Limb (tissue), 2 donors: ENCODE measurements around the gene FGF14.

ENCODE experiments used
- DNase-seq, 2 donors: peaks; one replicate each; pipeline ENCODE4 v3.0.0-alpha.2; 2016; ENCODE audit errors: extremely low spot score in 2 of 2

FGF14 gene

DNA sequence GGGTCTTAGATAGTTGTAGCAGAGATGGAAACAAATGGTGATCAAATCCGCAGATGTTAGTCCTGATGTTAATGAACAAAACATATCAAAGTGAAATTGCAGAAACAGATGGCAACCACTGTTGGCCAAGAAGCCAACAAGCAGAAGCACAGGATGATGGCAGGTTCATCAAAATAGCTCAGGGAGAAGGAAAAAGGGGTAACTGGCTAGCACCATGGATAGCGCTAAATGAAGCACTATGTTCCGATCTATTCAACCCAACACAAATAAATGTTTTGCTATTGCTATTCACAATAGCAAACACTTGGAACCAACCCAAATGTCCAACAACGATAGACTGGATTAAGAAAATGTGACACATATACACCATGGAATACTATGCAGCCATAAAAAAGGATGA lies 413.7 kb downstream of the FGF14 start:
- DNase-seq = no peak

DNA sequence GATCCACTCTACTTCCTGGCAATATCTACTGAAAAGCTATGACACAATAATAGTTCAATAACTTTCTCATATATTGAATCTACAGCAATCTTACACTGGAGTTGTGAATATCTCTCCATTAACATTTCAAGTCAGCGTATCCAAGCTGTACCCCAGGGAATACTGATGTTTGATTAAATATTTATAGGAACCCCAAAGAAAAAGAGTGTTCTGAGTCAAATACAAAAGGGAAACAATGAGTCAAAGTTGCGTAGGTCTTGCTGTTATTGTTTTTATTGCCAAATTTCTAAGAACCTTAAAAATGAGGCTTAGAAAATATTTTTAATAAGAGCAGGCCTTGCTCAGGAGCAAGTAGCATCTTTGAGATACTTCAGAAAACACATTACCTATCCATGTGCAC lies 415.5 kb downstream of the FGF14 start:
- no peak for DNase-seq

DNA sequence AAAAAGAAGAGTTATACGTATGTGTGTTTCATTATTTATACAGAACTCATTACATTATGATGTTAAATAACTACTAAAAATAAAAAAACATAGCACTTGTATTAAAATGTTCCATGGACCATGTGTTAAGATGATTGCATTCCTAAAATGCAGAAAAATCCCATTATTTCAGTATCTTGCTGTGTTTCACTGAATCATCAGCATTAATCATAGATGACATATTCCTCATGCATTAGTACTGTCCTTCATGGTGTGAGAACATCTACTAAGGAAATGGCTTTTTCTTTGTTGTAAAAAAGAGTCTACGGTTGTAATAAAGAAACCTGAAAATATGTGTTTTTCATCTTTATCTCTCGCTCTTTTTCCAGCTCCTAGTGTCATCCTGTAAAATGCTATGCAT lies 416.5 kb downstream of the FGF14 start:
- no peak for DNase-seq

DNA sequence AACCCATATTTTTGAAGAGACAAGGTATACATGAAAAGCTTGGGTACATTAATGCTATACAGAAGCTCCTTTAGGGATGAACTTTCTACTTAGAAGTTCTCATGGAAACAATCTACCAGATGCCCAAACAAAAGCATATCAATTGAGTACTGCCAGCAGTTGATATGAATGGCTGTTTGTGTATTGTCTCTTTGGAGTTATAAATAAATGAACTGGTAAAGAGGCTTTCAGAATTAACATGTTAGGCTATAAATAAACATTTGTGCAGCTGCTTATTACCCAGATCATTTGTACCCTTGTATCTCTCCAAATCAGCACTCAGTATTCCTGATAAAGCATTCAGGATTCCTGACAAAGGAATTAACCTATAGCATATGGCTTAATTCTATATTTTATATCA lies 418.9 kb downstream of the FGF14 start:
- DNase-seq = no peak

DNA sequence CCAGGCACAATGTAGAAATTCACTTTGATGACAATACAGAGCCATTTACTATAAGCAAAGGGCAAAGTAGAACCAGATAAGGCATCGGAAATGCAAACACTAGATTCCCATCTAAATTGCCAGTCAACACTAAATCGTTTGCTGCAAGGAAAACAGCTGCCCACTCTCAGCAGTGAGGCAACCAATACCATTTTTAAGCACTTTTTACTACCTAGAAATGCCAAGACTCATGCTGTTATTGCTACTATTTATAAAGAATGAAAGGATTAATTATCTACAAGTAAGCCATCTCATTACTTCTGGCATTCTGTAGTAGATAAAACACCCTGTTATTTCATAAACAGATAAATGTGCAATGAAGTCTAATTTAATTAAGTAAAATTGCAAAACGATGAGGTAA lies 422.0 kb downstream of the FGF14 start:
- DNase-seq = no peak

DNA sequence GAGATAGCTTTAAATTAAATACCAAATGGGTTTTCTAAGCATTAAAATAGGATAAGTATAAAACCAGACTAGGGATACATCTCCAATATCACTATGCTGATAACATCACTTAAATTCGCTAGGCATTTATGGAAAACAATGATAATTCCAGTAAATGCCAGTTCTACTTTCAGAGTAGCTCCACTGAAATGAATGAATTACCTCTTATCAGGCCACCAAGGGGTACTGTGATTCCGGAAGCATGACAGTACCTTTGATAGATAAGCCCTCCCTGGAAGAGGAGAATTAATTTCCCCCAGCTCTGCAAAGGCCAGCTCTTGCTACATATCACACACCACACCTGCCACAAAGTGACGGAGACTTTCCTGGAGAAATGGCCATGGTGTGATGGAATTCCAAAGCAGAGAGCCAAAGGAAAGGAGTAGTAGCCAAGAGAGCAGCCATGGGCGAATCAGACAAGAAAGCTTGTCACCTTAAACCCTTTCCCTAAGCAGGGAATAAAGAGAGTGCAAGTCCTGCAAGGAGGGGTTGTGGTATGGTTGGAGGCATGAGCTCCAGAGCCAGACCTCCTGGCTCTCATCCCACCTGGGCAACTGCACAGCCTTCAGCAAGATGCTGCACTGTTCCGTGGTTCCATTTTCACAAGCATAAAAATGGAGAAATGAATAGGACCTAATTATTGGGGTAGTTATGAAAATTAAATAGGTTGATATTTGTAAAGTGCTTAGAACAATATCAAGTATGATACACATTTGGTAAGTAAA lies 423.1 kb downstream of the FGF14 start:
- no peak for DNase-seq

DNA sequence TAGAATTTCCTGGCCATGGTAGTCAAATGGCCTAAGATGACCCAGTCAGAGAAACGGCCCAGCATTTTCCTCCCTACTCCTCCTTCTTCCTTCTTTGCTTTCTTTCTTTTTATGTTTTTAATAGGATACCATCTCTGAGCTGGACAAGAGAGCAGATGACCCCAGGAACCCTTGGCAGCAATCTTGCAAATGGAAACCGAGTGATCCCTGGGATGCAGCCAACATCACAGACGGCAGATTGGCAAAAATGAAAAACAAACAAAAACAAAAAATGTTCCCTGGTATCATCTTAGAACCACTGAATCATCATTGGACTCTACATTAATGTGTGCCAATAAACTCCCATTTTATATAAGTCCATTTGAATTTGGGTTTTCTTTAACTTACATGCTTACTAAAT lies 424.4 kb downstream of the FGF14 start:
- no peak for DNase-seq

DNA sequence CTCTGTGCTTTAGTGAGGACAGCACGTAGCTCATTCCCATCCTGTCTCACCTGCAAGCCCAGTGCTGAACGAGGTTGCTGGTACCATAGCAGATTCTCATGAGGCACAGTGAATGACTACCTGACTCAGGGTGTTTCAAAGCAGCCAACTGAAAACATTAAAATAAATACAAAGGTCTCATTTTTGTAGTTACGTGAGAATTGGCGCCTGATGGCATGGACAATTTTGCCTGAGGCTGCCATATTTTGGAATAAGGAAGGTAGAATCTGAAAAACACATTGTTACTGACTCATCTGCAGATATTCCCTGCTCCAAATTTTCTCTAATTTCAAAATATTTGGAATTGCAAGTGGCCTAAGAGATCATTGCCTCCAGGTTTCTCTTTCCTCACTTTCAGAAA lies 429.7 kb downstream of the FGF14 start:
- no peak for DNase-seq

DNA sequence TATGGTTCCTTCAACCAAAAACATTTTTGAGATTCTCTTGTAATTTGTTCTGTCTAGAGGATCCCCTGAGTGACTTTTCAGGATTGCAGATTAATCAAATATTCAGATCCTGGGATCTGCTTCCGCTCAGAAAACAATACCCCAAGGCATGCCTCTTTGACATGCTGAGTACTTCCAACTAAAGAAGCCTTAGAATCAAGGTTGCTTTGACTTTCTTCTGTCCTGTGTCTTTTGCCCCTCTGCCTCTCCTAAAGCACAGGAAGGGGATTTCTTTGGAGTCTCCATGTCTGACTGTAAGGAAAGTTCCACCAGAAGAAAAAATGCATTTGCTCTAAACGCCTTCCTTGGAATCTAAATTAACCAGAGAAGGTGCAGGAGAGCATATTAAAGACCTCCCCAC lies 431.5 kb downstream of the FGF14 start:
- no peak for DNase-seq

DNA sequence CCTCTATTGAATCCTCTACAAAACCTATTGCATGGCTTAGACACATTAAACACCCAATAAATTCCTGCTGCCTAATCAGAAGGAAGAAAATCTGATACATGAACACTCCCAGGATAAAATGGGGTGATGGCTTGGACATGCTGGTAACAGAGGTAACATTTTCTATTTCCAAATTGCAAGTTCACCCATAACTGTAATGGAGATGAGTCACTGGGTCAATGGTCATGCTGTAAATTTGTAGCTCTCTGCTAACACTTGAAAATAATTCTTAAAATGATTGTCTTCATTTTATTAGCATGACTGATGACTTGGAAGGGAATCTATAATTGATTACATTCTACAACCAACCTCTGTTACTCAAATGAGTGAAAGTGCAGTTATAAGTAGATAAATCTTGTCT lies 434.1 kb downstream of the FGF14 start:
- DNase-seq = no peak

DNA sequence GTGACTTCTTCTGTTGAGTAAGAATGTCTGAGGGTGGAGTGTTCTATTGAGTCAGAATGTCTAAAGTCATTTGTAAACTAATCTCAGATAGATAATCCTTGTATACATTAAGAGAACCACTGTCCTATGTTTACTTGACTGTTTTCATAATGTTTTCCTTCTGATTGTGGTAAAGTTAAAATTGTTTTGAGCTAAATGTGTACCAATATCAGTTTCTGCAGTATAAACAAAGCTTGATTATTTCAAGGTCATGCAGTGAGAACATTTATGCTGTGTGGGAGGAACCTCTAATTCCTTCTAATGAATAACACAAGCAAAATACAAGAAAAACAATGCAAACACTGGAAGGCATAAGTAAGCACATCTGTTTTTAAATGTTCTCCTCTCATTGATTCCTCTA lies 434.6 kb downstream of the FGF14 start:
- DNase-seq = no peak

DNA sequence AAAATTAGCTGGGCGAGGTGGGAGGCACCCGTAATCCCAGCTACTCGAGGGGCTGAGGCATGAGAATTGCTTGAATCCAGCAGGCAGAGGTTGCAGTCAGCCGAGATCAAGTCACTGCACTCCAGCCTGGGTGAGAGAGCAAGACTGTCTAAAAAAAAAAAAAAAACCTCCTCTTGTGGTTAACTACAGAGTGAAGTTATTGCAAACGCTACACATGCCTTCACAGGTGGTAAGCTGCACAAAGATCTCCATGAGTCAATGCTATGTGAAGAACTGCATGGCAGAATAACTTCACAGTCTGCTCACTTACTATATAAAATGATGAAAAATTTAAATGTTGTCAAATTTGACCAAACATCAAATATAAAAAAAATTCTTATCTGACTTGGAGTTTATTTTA lies 436.8 kb downstream of the FGF14 start:
- DNase-seq = no peak

DNA sequence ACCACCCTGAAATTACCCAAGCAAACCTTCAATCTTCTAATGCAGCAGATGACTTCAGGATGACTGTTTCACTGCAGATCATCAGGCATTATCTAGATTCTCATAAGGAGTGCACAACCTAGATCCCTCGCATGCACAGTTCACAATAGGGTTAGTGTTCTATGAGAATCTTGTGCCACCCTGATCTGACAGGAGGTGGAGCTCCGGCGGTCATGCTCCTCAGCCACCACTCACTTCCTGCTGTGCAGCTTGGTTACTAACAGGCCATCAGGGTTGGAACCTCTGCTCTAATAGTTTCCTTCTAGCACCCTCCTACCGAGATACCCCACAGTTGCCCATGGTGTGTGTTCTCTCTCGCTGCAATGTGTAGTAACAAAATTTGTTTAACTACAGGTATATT lies 442.8 kb downstream of the FGF14 start:
- DNase-seq = no peak

DNA sequence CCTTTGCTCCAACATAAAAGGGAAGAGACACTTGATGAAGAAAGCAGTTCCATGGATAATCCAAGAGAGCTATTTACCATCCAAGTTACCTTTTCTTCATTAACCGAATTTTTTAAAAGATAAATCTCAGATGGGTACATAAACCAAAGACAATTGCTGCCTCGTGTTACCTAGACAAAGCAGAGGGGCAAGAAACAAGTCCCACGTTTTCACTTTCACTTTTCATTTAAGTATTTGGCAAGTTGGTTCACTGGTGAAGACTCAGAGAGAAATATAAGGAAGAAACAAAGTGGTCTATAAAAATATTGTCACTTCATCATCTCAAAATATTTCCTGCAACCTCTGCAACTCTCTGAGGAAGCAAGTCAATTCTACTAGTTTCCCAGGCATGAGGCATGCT lies 446.1 kb downstream of the FGF14 start:
- DNase-seq = no peak

DNA sequence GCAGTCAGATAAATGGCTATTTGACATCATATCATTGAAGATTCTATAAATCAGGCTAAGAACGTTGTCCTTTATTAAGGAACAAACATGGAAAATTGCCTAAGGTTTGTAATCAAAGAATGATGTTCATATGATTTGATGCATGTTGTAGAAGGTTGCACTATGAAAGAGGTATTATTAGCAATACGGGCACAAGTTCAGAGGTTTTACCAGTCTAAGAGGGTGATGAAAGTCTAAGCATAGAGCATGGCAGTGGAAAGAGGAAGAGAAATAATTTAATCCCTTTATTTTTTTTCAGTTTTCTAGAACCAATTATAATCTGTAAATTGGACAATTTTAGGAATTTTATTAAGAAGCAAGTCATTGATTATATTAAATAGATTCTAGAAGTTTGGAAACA lies 450.7 kb downstream of the FGF14 start:
- DNase-seq = no peak

DNA sequence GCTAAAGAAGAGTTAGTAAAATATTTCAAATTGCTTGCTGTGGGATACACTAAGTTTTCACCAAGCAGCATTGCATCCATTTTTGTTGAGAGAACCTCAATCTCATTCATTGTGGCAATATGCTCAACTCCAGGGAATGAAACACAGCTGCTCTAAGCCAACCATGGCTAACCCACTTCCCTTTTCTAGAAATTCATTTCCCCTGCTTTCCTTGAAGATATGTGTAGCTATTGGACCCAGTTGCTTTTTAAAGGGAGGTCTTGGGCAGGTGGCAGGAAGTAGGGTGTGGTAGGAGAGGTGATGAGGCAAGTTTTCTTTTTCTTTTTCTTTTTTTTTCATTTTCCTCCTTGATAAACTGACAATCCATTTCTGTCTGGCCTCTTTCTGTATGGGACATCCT lies 452.2 kb downstream of the FGF14 start:
- DNase-seq = no peak

DNA sequence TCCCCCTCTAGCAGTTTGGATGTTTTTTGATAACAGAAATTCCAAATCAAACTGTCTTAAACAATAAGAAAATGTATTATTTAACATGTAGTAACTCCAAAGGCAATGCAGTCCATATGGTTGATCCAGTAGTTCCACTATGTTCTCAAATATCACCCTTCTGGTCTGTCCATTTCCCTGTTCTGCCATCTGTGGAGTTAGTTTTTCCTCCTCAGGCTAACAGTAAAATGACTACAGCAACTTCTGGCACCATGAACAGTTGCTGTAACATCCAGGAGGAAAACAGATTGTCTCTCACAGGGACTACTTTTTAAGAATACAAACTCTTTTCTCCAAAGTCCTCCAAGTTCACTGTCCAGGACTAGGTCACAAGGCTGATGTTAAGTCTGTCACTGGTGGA lies 455.4 kb downstream of the FGF14 start:
- peak in 1 of 2 donors; percentile 3 for DNase-seq

DNA sequence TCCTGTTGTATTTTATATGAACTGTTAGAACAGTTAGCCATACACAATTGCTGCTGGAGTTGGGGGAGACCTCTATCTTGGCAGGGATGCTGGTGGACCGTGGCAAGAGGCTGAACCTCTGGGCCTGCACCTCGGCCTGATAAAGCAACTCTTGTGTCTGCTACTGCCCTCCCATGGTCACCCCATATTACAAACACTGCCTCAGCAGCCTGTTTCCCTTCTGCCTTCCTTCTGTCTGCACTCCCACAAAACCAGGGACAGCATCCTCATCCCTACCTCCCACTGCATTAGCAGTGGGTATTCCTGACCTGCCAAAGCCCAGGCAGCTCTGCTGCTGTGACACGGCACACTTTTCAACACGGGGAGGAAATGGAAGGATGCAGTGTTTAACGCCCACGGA lies 456.4 kb downstream of the FGF14 start:
- no peak for DNase-seq

DNA sequence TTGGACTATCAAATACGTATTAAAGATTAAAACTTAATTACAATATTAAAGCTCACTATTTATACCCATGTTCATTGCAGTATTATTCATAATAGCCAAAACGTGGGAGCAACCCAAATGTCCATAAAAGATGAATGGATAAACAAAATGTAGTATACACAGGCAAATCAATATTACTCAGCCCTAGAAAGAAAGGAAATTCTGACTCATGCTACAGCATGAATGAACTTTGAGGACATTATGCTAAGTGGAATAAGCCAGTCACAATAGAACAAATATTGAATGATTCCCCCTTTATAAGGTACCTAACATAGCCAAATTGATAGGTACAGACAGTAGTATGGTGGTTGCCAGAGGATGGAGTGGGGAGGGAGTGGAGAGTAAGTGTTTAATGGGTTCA lies 457.3 kb downstream of the FGF14 start:
- DNase-seq = no peak

DNA sequence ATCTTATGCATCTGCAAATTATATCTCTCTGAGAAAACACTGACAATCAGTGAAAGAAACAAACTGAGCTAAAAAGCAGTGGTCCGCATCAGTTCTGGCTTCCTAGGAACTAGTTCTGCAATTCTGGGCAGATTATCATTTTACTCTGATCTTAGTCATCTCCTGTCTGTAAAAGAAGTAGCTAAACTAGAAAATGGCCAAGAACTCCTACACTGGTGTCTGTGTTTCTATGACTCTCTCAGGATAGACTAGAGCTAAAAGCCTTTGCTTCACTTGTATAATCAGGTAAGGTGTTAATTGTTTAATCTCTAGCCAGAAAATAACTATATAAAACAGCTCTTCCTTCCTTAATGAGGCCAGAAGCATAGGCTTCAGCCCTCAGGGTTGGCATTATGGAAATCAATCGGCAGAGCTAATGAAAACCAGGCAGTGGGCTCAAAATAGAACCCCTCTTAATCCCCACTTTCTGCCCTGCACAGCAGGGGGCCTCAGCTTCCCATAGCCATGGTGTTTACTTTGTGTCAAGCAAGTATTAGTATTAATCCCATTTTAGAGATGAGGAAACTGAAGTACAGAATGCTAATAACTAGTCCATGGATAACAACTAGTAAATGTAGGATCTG lies 459.2 kb downstream of the FGF14 start:
- DNase-seq = no peak

DNA sequence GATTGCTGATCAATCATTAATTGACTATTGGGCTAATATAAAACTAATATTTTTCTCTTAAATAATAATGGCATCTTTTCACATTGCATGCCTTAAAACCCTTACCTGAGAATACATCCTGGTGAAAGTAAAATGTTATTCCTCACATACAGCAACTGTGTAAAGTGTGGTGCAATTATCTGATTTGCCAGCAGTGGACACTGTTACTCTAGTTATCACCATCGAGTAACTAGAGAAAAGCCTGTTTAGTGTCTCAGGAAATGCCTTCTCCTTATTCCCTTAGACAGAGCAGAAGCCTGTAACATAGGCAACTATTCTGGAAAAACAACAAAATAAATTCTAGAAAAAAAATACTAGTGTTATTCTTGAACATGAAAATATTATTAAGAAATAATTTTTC lies 459.8 kb downstream of the FGF14 start:
- DNase-seq = peak; percentile 39 to 60

DNA sequence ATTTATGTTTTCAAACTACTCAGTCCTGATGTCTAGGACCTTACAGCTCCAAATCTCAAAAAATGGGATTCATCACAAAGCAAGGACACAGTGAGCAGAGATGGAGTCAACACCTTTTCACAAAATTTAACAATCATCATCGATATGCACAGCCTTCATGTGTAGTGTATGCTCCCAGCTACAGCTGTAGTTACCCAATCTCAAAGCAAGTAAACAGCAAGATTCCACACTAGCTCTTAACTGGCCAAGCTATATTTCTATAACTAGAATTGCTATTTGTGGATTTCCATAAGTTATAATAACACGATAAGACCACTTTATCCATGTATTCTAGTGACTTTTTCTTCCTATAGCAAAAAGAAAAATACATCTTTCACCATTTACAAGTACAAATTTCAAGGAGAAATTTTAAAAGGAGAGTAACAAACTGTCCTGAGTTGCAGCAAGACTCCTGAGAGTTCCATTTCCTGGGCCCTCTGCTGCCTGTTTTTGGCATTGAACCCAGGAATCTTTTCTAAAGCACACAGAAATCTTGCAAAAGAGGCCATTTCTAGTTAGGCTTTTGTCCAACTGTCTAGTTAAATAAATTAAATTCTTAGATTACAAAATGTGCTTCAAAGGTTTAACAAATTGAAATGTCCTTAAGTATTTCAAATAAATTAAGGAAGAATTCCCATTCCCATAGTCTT lies 460.6 kb downstream of the FGF14 start:
- no peak for DNase-seq

DNA sequence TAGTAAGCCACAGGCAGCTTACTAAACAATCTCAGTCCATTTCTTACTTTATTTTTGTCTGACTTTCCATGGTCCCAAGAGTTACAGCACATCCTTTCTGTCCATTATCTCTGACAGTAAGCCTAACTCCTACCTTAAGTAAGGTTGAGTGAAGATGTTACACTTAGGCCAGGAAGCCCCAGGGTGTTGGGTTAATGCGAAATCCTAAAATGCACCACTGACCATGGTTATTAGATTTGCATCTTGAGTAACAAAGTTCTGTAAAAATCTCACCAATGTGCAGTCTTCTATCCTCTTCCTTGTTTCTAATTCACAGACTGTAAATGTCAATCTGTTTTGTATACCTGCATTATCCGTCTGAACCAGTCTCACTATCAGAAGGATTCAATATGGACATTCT lies 462.5 kb downstream of the FGF14 start:
- no peak for DNase-seq
